ENCODE measurements around the gene BAZ2A. TPM values are rescaled to one million over a fixed set of nuclear protein-coding genes. Genes with fewer than 3 reads are reported as not detected.

Gene BAZ2A
- total and polyA plus RNA-seq, 2 experiments from 2014 or later: 109 to 111 TPM

GRCh38 chr12:56661979-56662638 lies 32.0 kb upstream of the BAZ2A start (continued):
- TF ChIP-seq ETS1 (IDR thresholded peaks at IDR 0.05) (no peak), EZH2 (IDR thresholded peaks at IDR 0.05; ENCODE audit: low read depth, unreplicated experiment) (no peak)

DNA sequence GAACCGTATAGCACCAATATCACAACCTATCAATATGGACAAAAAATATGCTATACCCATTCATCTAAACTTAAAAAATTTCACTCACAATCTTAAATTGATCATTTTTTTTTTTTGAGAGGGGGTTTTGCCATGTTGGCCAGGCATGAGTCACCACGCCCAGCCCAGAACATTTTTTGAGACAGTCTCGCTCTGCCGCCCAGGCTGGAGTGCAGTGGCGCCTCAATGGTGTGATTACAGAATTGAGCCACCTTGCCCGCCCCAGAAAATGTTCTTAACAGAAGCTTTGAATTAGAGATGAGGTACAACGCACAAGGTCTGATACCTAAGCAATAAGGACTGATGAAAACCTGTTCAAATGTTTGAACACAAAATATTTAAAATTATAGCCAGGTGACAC lies 31.4 kb upstream of the BAZ2A start:
- peak; percentile 29 for ATAC-seq
- Mint-ChIP-seq H3K4me1 (no peaks in the 10 kb centered on the region), H3K27ac (no peak overlapping the region), H3K4me3 (no peak overlapping the region), H3K36me3 (ENCODE audit: low read depth) (peaks cover 37% of the 10 kb centered on the region), H3K9me3 (no peaks in the 10 kb centered on the region; the same call in 2 of the 3 replicates), H3K27me3 (ENCODE audit: insufficient read depth, low read depth, poor library complexity) (peaks cover 3% of the 10 kb centered on the region)
- Histone ChIP-seq H3F3A (replicated peaks; ENCODE audit: low read depth) (peaks cover 24% of the 10 kb centered on the region), H3K4me2 (no peak overlapping the region), H4K20me1 (replicated peaks; ENCODE audit: insufficient read depth) (peaks cover 18% of the 10 kb centered on the region; the same call in 1 of the 2 replicates), H3K9me2 (ENCODE audit: insufficient read depth) (no peaks in the 10 kb centered on the region), H3K4me1 (ENCODE audit: insufficient read depth) (no peaks in the 10 kb centered on the region), H2AFZ (no peak overlapping the region), H3K79me2 (replicated peaks; ENCODE audit: insufficient read depth) (no peaks in the 10 kb centered on the region), H3K27me3 (ENCODE audit: insufficient read depth) (no peaks in the 10 kb centered on the region), H3K36me3 (ENCODE audit: insufficient read depth) (peaks cover 29% of the 10 kb centered on the region; the same call in 1 of the 2 replicates), H3K27ac (ENCODE audit: low read depth) (peak overlapping the region; percentile 82; the same call in 1 of the 2 replicates), H3K4me3 (no peak overlapping the region)
- TF ChIP-seq EZH2 (IDR thresholded peaks at IDR 0.05; ENCODE audit: low read depth, unreplicated experiment) (no peak), EZH2phosphoT487 (IDR thresholded peaks at IDR 0.05; ENCODE audit: unreplicated experiment) (no peak), ETS1 (IDR thresholded peaks at IDR 0.05) (no peak), JUNB (IDR thresholded peaks at IDR 0.05; ENCODE audit: unreplicated experiment) (no peak)
- no peak for DNase-seq (ENCODE audit: low spot score)

DNA sequence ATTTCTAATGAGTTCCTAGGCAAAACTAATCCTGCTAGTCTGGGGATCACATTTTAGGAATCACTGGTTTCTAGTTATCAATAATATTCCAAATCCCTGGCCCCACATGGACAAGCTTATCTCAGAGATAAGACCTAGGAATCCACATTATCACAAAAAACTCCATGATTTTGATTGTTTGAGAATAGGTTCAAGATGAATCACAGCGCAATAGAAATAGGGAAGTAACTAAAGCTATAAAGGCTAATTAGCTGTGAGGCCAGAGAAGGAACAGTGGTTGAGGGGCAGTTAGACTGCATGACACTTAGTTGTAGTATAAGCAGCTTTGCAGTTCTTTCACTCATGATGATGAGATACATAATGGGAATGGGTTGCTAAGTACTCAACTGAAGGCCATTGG lies 28.8 kb upstream of the BAZ2A start:
- Mint-ChIP-seq H3K27me3 (ENCODE audit: insufficient read depth, low read depth, poor library complexity) (peaks cover 5% of the 10 kb centered on the region), H3K9me3 (peaks cover 25% of the 10 kb centered on the region), H3K4me1 (no peaks in the 10 kb centered on the region; the same call in 2 of the 3 replicates), H3K4me3 (no peak overlapping the region), H3K36me3 (ENCODE audit: low read depth) (peaks cover 26% of the 10 kb centered on the region), H3K27ac (no peak overlapping the region)
- no peaks in the 10 kb centered on the region for H3K4me1 ChIP-seq (ENCODE audit: insufficient read depth)
- H3K27ac ChIP-seq (ENCODE audit: low read depth): 0 out of 2 replicates have a peak overlapping the region, but pooled peaks have one; percentile 9
- no peak overlapping the region for H2AFZ ChIP-seq
- H3K79me2 ChIP-seq (replicated peaks; ENCODE audit: insufficient read depth): no peaks in the 10 kb centered on the region
- DNase-seq (ENCODE audit: low spot score) (no peak), ATAC-seq (no peak)
- H3F3A ChIP-seq (replicated peaks; ENCODE audit: low read depth): peaks cover 24% of the 10 kb centered on the region
- H3K27me3 ChIP-seq (ENCODE audit: insufficient read depth): no peaks in the 10 kb centered on the region
- H3K4me3 ChIP-seq: no peak overlapping the region
- H3K4me2 ChIP-seq: no peak overlapping the region
- no peaks in the 10 kb centered on the region; the same call in 1 of the 2 replicates for H4K20me1 ChIP-seq (replicated peaks; ENCODE audit: insufficient read depth)
- peaks cover 9% of the 10 kb centered on the region; the same call in 1 of the 2 replicates for H3K36me3 ChIP-seq (ENCODE audit: insufficient read depth)
- H3K9me2 ChIP-seq (ENCODE audit: insufficient read depth): no peaks in the 10 kb centered on the region
- TF ChIP-seq, protein P1, sequence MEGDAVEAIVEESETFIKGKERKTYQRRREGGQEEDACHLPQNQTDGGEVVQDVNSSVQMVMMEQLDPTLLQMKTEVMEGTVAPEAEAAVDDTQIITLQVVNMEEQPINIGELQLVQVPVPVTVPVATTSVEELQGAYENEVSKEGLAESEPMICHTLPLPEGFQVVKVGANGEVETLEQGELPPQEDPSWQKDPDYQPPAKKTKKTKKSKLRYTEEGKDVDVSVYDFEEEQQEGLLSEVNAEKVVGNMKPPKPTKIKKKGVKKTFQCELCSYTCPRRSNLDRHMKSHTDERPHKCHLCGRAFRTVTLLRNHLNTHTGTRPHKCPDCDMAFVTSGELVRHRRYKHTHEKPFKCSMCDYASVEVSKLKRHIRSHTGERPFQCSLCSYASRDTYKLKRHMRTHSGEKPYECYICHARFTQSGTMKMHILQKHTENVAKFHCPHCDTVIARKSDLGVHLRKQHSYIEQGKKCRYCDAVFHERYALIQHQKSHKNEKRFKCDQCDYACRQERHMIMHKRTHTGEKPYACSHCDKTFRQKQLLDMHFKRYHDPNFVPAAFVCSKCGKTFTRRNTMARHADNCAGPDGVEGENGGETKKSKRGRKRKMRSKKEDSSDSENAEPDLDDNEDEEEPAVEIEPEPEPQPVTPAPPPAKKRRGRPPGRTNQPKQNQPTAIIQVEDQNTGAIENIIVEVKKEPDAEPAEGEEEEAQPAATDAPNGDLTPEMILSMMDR (conservative IDR thresholded peaks at IDR 0.05; ENCODE audit: low read depth in 2 of 2): no peak
- TF ChIP-seq CREB1 (CRISPR knock-in tag; IDR thresholded peaks at IDR 0.05; ENCODE audit: low read depth) (no peak), ETS1 (IDR thresholded peaks at IDR 0.05) (no peak), EZH2phosphoT487 (IDR thresholded peaks at IDR 0.05; ENCODE audit: unreplicated experiment) (no peak), JUNB (IDR thresholded peaks at IDR 0.05; ENCODE audit: unreplicated experiment) (no peak), NANOG (IDR thresholded peaks at IDR 0.05; ENCODE audit: borderline replicate concordance) (no peak), EZH2 (IDR thresholded peaks at IDR 0.05; ENCODE audit: low read depth, unreplicated experiment) (no peak)
